Liver (tissue), 3 donors: ENCODE data around the gene FOXA2.

Experiments used
- CTCF ChIP-seq: fragments of 150-350 bp; IDR thresholded peaks from 2 replicates; pipeline ENCODE4 v1.5.1; 2017; ENCODE audit warnings: improper control_type of control experiment, low read depth, low read length; ENCODE audit not compliant: missing input control
- EGR1 ChIP-seq, 2 donors: IDR thresholded peaks; 2 replicates each; pipeline ENCODE4 v1.6.1; 2016 to 2018; ENCODE audit warnings: antibody characterized with exemption in 2 of 2, low read depth in 2 of 2
- FOXA1 ChIP-seq: IDR thresholded peaks from 2 replicates; pipeline ENCODE4 v1.6.1; 2016; ENCODE audit warnings: antibody characterized with exemption
- GABPA ChIP-seq, 2 donors: IDR thresholded peaks in 1 of 2; conservative IDR thresholded peaks in 1 of 2; 2 replicates each; pipeline ENCODE4 v1.6.1; 2016; ENCODE audit warnings: antibody characterized with exemption in 2 of 2, mild to moderate bottlenecking in 1 of 2, moderate library complexity in 1 of 2
- HNF4A ChIP-seq, 2 donors: conservative IDR thresholded peaks; 2 replicates each; pipeline ENCODE4 v1.6.1; 2016; ENCODE audit warnings: antibody characterized with exemption in 2 of 2, mild to moderate bottlenecking in 2 of 2
- JUND ChIP-seq, 2 donors: IDR thresholded peaks; 2 replicates each; pipeline ENCODE4 v1.6.1; 2016; ENCODE audit warnings: antibody characterized with exemption in 2 of 2
- NR2F2 ChIP-seq: IDR thresholded peaks from 2 replicates; pipeline ENCODE4 v1.6.1; 2016; ENCODE audit warnings: antibody characterized with exemption
- RAD21 ChIP-seq, 2 donors: IDR thresholded peaks; 2 replicates each; pipeline ENCODE4 v1.6.1; 2016; ENCODE audit warnings: antibody characterized with exemption in 2 of 2, mild to moderate bottlenecking in 2 of 2
- SP1 ChIP-seq: IDR thresholded peaks from 2 replicates; pipeline ENCODE4 v1.6.1; 2018; ENCODE audit warnings: antibody characterized with exemption, mild to moderate bottlenecking
- TAF1 ChIP-seq: conservative IDR thresholded peaks from 2 replicates; pipeline ENCODE4 v1.6.1; 2016; ENCODE audit warnings: antibody characterized with exemption, mild to moderate bottlenecking
- YY1 ChIP-seq: IDR thresholded peaks from 2 replicates; pipeline ENCODE4 v1.6.1; 2016; ENCODE audit warnings: antibody characterized with exemption, mild to moderate bottlenecking
- TF ChIP-seq, protein P1 (sequence below): IDR thresholded peaks from 2 replicates; pipeline ENCODE4 v1.6.1; 2016; ENCODE audit warnings: antibody characterized with exemption
- TF ChIP-seq, protein P2 (sequence below): IDR thresholded peaks from 2 replicates; pipeline ENCODE4 v1.6.1; 2016; ENCODE audit warnings: antibody characterized with exemption, mild to moderate bottlenecking
- TF ChIP-seq, protein P3 (sequence below): IDR thresholded peaks from 2 replicates; pipeline ENCODE4 v1.6.1; 2016; ENCODE audit warnings: antibody characterized with exemption
- donor health status: healthy.
- donor health status: healthy.

GRCh38 chr20:22575737-22576136 lies 8.6 kb downstream of the FOXA2 start:
- TF ChIP-seq CTCF (no peak), TAF1 (no peak), JUND (IDR thresholded peaks at IDR 0.05) (no peak), YY1 (no peak), GABPA (IDR thresholded peaks at IDR 0.05 in 1 of 2, conservative IDR thresholded peaks at IDR 0.05 in 1 of 2) (no peak), RAD21 (IDR thresholded peaks at IDR 0.05) (no peak), SP1 (no peak), NR2F2 (no peak), HNF4A (conservative IDR thresholded peaks at IDR 0.05) (no peak), EGR1 (IDR thresholded peaks at IDR 0.05; ENCODE audit: low read depth in 2 of 2) (no peak), FOXA1 (no peak)
- TF ChIP-seq, protein P1, sequence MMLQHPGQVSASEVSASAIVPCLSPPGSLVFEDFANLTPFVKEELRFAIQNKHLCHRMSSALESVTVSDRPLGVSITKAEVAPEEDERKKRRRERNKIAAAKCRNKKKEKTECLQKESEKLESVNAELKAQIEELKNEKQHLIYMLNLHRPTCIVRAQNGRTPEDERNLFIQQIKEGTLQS: no peak
- TF ChIP-seq, protein P2, sequence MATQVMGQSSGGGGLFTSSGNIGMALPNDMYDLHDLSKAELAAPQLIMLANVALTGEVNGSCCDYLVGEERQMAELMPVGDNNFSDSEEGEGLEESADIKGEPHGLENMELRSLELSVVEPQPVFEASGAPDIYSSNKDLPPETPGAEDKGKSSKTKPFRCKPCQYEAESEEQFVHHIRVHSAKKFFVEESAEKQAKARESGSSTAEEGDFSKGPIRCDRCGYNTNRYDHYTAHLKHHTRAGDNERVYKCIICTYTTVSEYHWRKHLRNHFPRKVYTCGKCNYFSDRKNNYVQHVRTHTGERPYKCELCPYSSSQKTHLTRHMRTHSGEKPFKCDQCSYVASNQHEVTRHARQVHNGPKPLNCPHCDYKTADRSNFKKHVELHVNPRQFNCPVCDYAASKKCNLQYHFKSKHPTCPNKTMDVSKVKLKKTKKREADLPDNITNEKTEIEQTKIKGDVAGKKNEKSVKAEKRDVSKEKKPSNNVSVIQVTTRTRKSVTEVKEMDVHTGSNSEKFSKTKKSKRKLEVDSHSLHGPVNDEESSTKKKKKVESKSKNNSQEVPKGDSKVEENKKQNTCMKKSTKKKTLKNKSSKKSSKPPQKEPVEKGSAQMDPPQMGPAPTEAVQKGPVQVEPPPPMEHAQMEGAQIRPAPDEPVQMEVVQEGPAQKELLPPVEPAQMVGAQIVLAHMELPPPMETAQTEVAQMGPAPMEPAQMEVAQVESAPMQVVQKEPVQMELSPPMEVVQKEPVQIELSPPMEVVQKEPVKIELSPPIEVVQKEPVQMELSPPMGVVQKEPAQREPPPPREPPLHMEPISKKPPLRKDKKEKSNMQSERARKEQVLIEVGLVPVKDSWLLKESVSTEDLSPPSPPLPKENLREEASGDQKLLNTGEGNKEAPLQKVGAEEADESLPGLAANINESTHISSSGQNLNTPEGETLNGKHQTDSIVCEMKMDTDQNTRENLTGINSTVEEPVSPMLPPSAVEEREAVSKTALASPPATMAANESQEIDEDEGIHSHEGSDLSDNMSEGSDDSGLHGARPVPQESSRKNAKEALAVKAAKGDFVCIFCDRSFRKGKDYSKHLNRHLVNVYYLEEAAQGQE: no peak
- TF ChIP-seq, protein P3, sequence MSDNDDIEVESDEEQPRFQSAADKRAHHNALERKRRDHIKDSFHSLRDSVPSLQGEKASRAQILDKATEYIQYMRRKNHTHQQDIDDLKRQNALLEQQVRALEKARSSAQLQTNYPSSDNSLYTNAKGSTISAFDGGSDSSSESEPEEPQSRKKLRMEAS: no peak
